Activated naive CD4-positive, alpha-beta T cell treated with anti-CD3 and anti-CD28 coated beads, Interleukin-2, amount 50 U/mL, for 24 hours (primary cell): ENCODE measurements around the gene NGFR.

Experiments
- H3K27ac Mint-ChIP-seq: one replicate; pipeline ENCODE4 v1.8.0; 2021; ENCODE audit warnings: mild to moderate bottlenecking, mixed read lengths
- H3K27me3 Mint-ChIP-seq: one replicate; pipeline ENCODE4 v1.8.0; 2021; ENCODE audit warnings: mixed read lengths
- H3K36me3 Mint-ChIP-seq: one replicate; pipeline ENCODE4 v1.8.0; 2021; ENCODE audit warnings: mixed read lengths
- H3K4me1 Mint-ChIP-seq: one replicate; pipeline ENCODE4 v1.8.0; 2021; ENCODE audit warnings: mixed read lengths
- H3K4me3 Mint-ChIP-seq: one replicate; pipeline ENCODE4 v1.8.0; 2021; ENCODE audit warnings: mild to moderate bottlenecking, mixed read lengths
- H3K9me3 Mint-ChIP-seq: one replicate; pipeline ENCODE4 v1.8.0; 2021; ENCODE audit warnings: mixed read lengths

The NGFR gene

GRCh38 chr17:49464049-49464448 lies 31.0 kb upstream of the NGFR start:
- Mint-ChIP-seq H3K4me3 (no peak overlapping the region), H3K36me3 (no peaks in the 10 kb centered on the region), H3K27ac (no peak overlapping the region), H3K27me3 (peaks cover 31% of the 10 kb centered on the region), H3K4me1 (no peaks in the 10 kb centered on the region), H3K9me3 (no peaks in the 10 kb centered on the region)

- Mint-ChIP-seq H3K27ac (no peak overlapping the region), H3K4me3 (no peak overlapping the region), H3K4me1 (peaks cover 3% of the 10 kb centered on the region), H3K36me3 (no peaks in the 10 kb centered on the region), H3K27me3 (peaks cover 39% of the 10 kb centered on the region), H3K9me3 (no peaks in the 10 kb centered on the region)
Measured at GRCh38 chr17:49465331-49465903, 29.7 kb upstream of the NGFR start.

- peaks cover 11% of the 10 kb centered on the region for H3K4me1 Mint-ChIP-seq
- H3K27ac Mint-ChIP-seq, result no peak overlapping the region
- no peak overlapping the region for H3K4me3 Mint-ChIP-seq
- no peaks in the 10 kb centered on the region for H3K36me3 Mint-ChIP-seq
- peaks cover 46% of the 10 kb centered on the region for H3K27me3 Mint-ChIP-seq
- H3K9me3 Mint-ChIP-seq, result no peaks in the 10 kb centered on the region
Measured at GRCh38 chr17:49466436-49466835, 28.7 kb upstream of the NGFR start.

- H3K4me3 Mint-ChIP-seq, result no peak overlapping the region
- H3K4me1 Mint-ChIP-seq, result peaks cover 15% of the 10 kb centered on the region
- no peak overlapping the region for H3K27ac Mint-ChIP-seq
- no peaks in the 10 kb centered on the region for H3K36me3 Mint-ChIP-seq
- no peaks in the 10 kb centered on the region for H3K9me3 Mint-ChIP-seq
- peaks cover 53% of the 10 kb centered on the region for H3K27me3 Mint-ChIP-seq
Measured at GRCh38 chr17:49467175-49467574, 27.9 kb upstream of the NGFR start.

GRCh38 chr17:49468811-49469385 lies 26.2 kb upstream of the NGFR start:
- Mint-ChIP-seq H3K4me1 (peaks cover 15% of the 10 kb centered on the region), H3K27me3 (peaks cover 54% of the 10 kb centered on the region), H3K9me3 (no peaks in the 10 kb centered on the region), H3K36me3 (no peaks in the 10 kb centered on the region), H3K4me3 (no peak overlapping the region), H3K27ac (no peak overlapping the region)

- Mint-ChIP-seq H3K4me3 (no peak overlapping the region), H3K9me3 (no peaks in the 10 kb centered on the region), H3K4me1 (peaks cover 15% of the 10 kb centered on the region), H3K27me3 (peaks cover 55% of the 10 kb centered on the region), H3K27ac (no peak overlapping the region), H3K36me3 (no peaks in the 10 kb centered on the region)
Measured at GRCh38 chr17:49469831-49470810, 25.0 kb upstream of the NGFR start.

- H3K4me3 Mint-ChIP-seq, result no peak overlapping the region
- H3K9me3 Mint-ChIP-seq, result no peaks in the 10 kb centered on the region
- peaks cover 4% of the 10 kb centered on the region for H3K36me3 Mint-ChIP-seq
- no peak overlapping the region for H3K27ac Mint-ChIP-seq
- H3K4me1 Mint-ChIP-seq, result peaks cover 15% of the 10 kb centered on the region
- H3K27me3 Mint-ChIP-seq, result peaks cover 56% of the 10 kb centered on the region
Measured at GRCh38 chr17:49471089-49471683, 23.9 kb upstream of the NGFR start.

GRCh38 chr17:49471769-49472168 lies 23.3 kb upstream of the NGFR start:
- H3K4me1 Mint-ChIP-seq, result peaks cover 15% of the 10 kb centered on the region
- H3K9me3 Mint-ChIP-seq, result no peaks in the 10 kb centered on the region
- no peak overlapping the region for H3K27ac Mint-ChIP-seq
- H3K27me3 Mint-ChIP-seq, result peaks cover 54% of the 10 kb centered on the region
- no peak overlapping the region for H3K4me3 Mint-ChIP-seq
- peaks cover 4% of the 10 kb centered on the region for H3K36me3 Mint-ChIP-seq

- peaks cover 15% of the 10 kb centered on the region for H3K4me1 Mint-ChIP-seq
- H3K27me3 Mint-ChIP-seq, result peaks cover 55% of the 10 kb centered on the region
- H3K4me3 Mint-ChIP-seq, result no peak overlapping the region
- no peak overlapping the region for H3K27ac Mint-ChIP-seq
- H3K9me3 Mint-ChIP-seq, result no peaks in the 10 kb centered on the region
- H3K36me3 Mint-ChIP-seq, result peaks cover 4% of the 10 kb centered on the region
Measured at GRCh38 chr17:49472527-49472926, 22.6 kb upstream of the NGFR start.

- Mint-ChIP-seq H3K4me3 (no peak overlapping the region), H3K36me3 (peaks cover 4% of the 10 kb centered on the region), H3K27ac (no peak overlapping the region), H3K9me3 (no peaks in the 10 kb centered on the region), H3K4me1 (peaks cover 15% of the 10 kb centered on the region), H3K27me3 (peaks cover 45% of the 10 kb centered on the region)
Measured at GRCh38 chr17:49473900-49474751, 21.0 kb upstream of the NGFR start.

GRCh38 chr17:49477709-49478108 lies 17.4 kb upstream of the NGFR start:
- Mint-ChIP-seq H3K27me3 (peaks cover 20% of the 10 kb centered on the region), H3K36me3 (peaks cover 4% of the 10 kb centered on the region), H3K4me1 (no peaks in the 10 kb centered on the region), H3K9me3 (no peaks in the 10 kb centered on the region), H3K4me3 (no peak overlapping the region), H3K27ac (no peak overlapping the region)

GRCh38 chr17:49480836-49481615 lies 14.1 kb upstream of the NGFR start:
- Mint-ChIP-seq H3K4me1 (no peaks in the 10 kb centered on the region), H3K4me3 (no peak overlapping the region), H3K9me3 (no peaks in the 10 kb centered on the region), H3K27ac (no peak overlapping the region), H3K36me3 (peaks cover 2% of the 10 kb centered on the region), H3K27me3 (peaks cover 11% of the 10 kb centered on the region)

- Mint-ChIP-seq H3K27ac (no peak overlapping the region), H3K36me3 (no peaks in the 10 kb centered on the region), H3K4me1 (peaks cover 5% of the 10 kb centered on the region), H3K9me3 (no peaks in the 10 kb centered on the region), H3K27me3 (peaks cover 11% of the 10 kb centered on the region), H3K4me3 (no peak overlapping the region)
Measured at GRCh38 chr17:49482144-49482817, 12.8 kb upstream of the NGFR start.
